ENCODE measurements around the gene BPTF. TPM values are rescaled to one million over a fixed set of nuclear protein-coding genes. Genes with fewer than 3 reads are reported as not detected.

BPTF gene
- total RNA-seq, 4 donors from 2014 or later, result 50.1 to 79.9 (median 69.4) TPM

DNA sequence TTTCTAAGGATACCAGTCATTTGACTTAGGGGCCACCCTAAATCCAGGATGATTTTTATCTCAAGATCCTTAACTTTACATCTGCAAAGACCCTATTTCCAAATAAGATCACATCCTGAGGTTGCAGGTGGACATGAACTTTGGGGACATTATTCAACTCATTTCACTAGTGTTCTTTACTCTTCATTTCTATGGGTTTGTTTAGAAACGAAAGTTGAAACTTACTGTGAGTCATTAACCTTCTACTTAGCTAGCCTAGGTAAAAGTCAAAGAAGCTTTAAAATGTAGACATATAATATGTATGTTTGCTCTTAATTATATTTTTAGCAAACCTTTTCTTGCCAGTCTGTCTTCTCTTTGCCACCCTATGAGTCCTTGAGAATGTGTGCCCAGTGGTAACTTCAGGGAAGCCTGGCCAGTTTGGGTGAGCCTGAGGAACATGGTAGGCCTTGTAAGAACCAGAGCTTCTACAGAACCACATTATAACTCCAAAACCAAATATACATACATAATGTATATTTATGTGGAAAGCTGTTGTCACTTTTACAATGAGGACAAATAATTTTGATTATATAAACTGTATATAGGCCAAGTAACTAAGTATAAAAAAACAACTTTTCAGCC lies 38.4 kb downstream of the BPTF start:
- no peak overlapping the region for H3K4me3 ChIP-seq (ENCODE audit: low read depth, poor library complexity, severe bottlenecking)
- TF ChIP-seq CTCF (IDR thresholded peaks at IDR 0.05) (no peak), POLR2A (IDR thresholded peaks at IDR 0.05) (no peak)
- DNase-seq (ENCODE audit: low spot score in 2 of 2), result no peak
- intact Hi-C loops (cut with DNase I; ENCODE audit: low total_unique reads), result no loop called here
- WGBS, 2 donors, result 88 to 94% methylated on average over 1 of the region's 1 CpG

DNA sequence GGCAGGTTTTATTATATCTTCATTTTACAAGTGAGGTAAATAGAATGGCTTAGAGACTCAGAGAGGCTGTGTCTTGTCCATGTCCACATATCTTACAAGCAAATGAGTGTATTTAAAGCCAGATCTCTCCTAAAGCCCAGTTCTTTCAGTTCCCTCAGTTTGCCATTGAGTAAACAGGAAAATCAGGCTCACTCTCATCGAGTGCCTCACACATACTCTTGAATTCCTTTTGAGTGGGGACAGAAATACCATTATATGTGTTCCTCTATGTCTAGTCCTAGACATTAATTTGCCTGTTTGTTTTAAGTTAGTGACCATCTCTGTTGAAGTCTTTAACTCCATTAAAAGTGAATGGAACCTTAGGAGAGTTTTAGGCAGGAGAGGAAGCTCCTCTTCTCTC lies 40.1 kb downstream of the BPTF start:
- TF ChIP-seq POLR2A (IDR thresholded peaks at IDR 0.05), result no peak
- TF ChIP-seq CTCF (IDR thresholded peaks at IDR 0.05), result no peak
- 32 to 47% methylated on average over 1 of the region's 1 CpG for WGBS, 2 donors
- no peak overlapping the region for H3K4me3 ChIP-seq (ENCODE audit: low read depth, poor library complexity, severe bottlenecking)
- intact Hi-C loops (cut with DNase I; ENCODE audit: low total_unique reads), result no loop called here
- no peak for DNase-seq (ENCODE audit: low spot score in 2 of 2)

DNA sequence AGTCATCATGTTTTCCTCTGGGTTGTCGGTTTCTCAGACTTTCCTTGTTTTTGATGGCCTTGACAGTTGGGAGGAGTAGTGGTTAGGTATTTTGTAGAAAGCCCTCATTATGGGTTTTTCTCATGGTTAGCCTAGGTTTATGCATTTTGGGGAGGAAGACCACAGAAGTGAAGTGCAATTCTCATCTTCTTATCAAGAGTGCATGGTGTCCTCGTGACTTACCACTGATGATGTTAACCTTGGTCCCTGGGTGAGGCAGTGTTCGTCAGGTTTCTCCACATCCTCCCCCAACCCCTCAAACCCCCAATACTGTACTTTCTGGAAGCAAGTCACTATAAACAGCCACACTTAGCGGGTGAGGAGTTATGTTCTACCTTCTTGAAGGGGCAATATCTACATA lies 42.3 kb downstream of the BPTF start:
- no peak overlapping the region for H3K4me3 ChIP-seq (ENCODE audit: low read depth, poor library complexity, severe bottlenecking)
- WGBS, 2 donors, result 92 to 93% methylated on average over 4 of the region's 4 CpGs
- intact Hi-C loops (cut with DNase I; ENCODE audit: low total_unique reads), result no loop called here
- no peak for DNase-seq (ENCODE audit: low spot score in 2 of 2)
- TF ChIP-seq POLR2A (IDR thresholded peaks at IDR 0.05) (no peak), CTCF (IDR thresholded peaks at IDR 0.05) (no peak)

DNA sequence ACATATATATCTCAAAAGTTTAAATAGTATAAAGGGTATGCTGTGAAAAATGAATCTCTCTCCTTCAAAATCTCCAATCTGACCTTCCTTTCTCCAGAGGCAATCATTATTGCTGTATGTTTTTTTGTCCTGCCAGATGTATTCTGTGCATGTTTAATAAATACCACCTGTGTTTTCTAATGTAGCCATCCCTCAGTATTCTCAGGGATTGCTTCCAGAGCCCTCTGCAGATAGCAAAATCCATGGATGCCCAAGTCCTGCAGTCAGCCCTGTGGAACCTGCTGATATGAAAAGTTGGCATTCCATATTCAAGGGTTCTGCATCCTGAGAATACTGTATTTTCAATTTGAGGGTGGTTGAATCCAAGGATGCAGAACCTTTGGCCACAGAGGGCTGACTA lies 42.9 kb downstream of the BPTF start:
- no peak for DNase-seq (ENCODE audit: low spot score in 2 of 2)
- no peak overlapping the region for H3K4me3 ChIP-seq (ENCODE audit: low read depth, poor library complexity, severe bottlenecking)
- TF ChIP-seq POLR2A (IDR thresholded peaks at IDR 0.05) (no peak), CTCF (IDR thresholded peaks at IDR 0.05) (no peak)
- intact Hi-C loops (cut with DNase I; ENCODE audit: low total_unique reads), result no loop called here

- 81 to 87% methylated on average over 5 of the region's 5 CpGs for WGBS, 2 donors
- intact Hi-C loops (cut with DNase I; ENCODE audit: low total_unique reads), result no loop called here
- no peak for DNase-seq (ENCODE audit: low spot score in 2 of 2)
- H3K4me3 ChIP-seq (ENCODE audit: low read depth, poor library complexity, severe bottlenecking), result no peak overlapping the region
- TF ChIP-seq POLR2A (IDR thresholded peaks at IDR 0.05), result no peak
- TF ChIP-seq CTCF (IDR thresholded peaks at IDR 0.05), result no peak
Measured at GRCh38 chr17:67879662-67880061, 54.4 kb downstream of the BPTF start.

GRCh38 chr17:67881083-67881482 lies 55.8 kb downstream of the BPTF start:
- H3K4me3 ChIP-seq (ENCODE audit: low read depth, poor library complexity, severe bottlenecking), result no peak overlapping the region
- TF ChIP-seq CTCF (IDR thresholded peaks at IDR 0.05), result no peak
- no peak for TF ChIP-seq POLR2A (IDR thresholded peaks at IDR 0.05)
- no peak for DNase-seq (ENCODE audit: low spot score in 2 of 2)
- intact Hi-C loops (cut with DNase I; ENCODE audit: low total_unique reads), result no loop called here
- WGBS, 2 donors, result 98 to 100% methylated on average over 1 of the region's 1 CpG

All from lower leg skin (tissue), 4 donors.